Measurements from ENCODE around the gene ZP1. TPM values are rescaled to one million over a fixed set of nuclear protein-coding genes. Genes with fewer than 3 reads are reported as not detected.

Gene ZP1
- total and polyA plus RNA-seq, 5 donors: 0.16 TPM; not detected in 4

DNA sequence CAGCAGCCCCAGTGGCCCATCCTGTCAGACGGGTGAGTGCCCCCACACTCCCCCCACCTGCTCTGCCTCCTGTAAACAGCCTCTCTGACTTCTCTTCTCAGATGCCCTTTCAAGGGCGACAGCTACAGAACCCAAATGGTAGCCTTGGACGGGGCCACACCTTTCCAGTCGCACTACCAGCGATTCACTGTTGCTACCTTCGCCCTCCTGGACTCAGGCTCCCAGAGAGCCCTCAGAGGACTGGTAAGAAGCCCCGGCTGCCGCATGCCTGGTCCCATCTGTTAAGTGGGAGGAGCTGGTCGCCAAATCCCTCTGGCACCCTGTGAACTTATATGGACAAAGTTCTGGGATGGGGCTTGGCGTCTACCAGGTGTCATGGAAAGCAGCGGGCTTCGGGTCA is 6.2 kb downstream of the ZP1 start:
- H3K9me3 ChIP-seq (ENCODE audit: control insufficient read depth, low read length): no peaks in the 10 kb centered on the region
- H3K27me3 ChIP-seq (ENCODE audit: control insufficient read depth, insufficient read depth): no peaks in the 10 kb centered on the region
- H3K27ac ChIP-seq (ENCODE audit: low read length): no peak overlapping the region
- no peak overlapping the region for H3K4me3 ChIP-seq (ENCODE audit: low read length)
- DNase-seq (peak in 1 of 3 donors; percentile 28), ATAC-seq (no peak)
- 91% methylated on average over 12 of the region's 12 CpGs for WGBS
- peaks cover 13% of the 10 kb centered on the region for H3K4me1 ChIP-seq (ENCODE audit: control insufficient read depth, insufficient read depth, low read length)
- intact Hi-C loops (cut with DNase I): no loop called here

DNA sequence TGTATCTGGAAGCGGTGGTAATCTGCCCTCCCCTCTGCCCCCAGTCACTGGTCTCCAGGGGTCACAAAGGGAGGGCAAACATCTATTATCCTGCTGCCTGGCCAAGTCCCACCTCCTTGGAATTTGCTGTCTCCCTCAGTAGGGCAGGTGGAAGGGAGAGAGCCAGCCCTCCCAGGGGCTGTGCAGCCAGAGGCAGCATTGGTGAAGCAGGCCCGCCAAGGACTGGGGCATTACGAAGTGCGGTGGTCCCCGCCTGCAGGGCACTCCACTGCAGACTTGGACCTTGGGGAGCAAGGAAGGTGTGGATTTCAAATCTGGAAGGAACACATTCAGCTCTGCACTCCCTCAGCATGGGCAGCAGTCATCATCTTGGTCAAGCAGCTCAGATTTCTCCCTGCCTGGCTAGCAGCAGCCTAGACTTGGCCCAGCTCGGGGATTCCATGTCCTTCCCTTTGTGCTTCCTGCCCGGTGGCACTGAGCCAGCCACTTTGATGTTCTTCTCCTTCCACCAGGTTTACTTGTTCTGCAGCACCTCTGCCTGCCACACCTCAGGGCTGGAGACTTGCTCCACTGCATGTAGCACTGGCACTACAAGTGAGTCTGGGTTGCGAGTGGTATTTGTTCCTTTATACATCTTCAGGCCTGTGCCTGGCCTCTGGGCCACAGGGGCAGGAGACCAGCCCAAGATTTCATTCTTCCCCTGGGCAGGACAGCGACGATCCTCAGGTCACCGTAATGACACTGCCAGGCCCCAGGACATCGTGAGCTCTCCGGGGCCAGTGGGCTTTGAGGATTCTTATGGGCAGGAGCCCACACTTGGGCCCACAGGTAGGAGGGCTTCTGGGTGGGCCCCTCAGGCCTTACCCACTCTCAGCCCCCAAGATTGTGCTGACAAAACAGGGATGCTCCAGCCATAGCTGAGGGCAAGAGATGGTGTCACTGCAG is 7.4 kb downstream of the ZP1 start:
- peaks cover 13% of the 10 kb centered on the region for H3K4me1 ChIP-seq (ENCODE audit: control insufficient read depth, insufficient read depth, low read length)
- intact Hi-C loops (cut with DNase I): no loop called here
- H3K27ac ChIP-seq (ENCODE audit: low read length): no peak overlapping the region
- no peak overlapping the region for H3K4me3 ChIP-seq (ENCODE audit: low read length)
- WGBS: 93% methylated on average over 13 of the region's 13 CpGs
- peak in 1 of 3 donors; percentile 37 for DNase-seq
- no peaks in the 10 kb centered on the region for H3K9me3 ChIP-seq (ENCODE audit: control insufficient read depth, low read length)
- H3K27me3 ChIP-seq (ENCODE audit: control insufficient read depth, insufficient read depth): no peaks in the 10 kb centered on the region
- no peak for ATAC-seq

DNA sequence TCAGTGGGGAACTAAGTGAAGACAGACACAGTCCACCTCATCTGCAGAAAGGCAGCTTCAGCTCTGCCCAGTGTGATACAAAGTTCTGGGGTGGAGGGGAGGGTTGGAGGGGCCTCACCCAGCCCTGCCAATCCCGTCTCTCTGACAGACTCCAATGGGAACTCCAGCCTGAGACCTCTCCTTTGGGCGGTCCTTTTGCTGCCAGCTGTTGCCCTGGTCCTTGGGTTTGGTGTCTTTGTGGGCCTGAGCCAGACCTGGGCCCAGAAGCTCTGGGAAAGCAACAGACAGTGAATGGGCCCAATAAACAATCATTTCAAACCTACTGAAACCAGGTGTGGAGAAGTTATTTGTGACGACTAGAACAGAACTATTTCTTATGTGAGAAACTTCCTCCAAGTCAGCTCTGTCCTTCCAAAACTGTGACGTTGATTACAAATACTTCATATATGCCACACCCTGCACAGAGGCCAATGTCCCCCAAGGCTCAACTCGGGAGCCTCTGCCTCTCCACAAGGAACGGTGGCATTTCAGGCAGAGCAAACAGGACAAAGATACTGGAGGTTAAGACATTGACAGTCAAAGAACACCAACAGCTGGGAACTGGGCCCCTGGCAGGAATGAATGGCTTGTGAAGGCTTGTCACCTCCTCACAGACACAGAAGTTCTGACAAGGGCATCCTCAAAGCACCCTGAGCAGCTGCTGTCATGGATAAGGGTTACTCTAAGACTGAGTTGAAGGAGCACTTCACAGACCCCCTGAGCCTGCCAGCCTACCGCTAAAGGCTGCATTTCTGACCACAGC is 8.2 kb downstream of the ZP1 start:
- DNase-seq (peak in 1 of 3 donors; percentile 10), ATAC-seq (no peak)
- H3K27me3 ChIP-seq (ENCODE audit: control insufficient read depth, insufficient read depth): no peaks in the 10 kb centered on the region
- intact Hi-C loops (cut with DNase I): no loop called here
- H3K4me3 ChIP-seq (ENCODE audit: low read length): no peak overlapping the region
- 75% methylated on average over 7 of the region's 7 CpGs for WGBS
- H3K4me1 ChIP-seq (ENCODE audit: control insufficient read depth, insufficient read depth, low read length): peaks cover 13% of the 10 kb centered on the region
- no peak overlapping the region for H3K27ac ChIP-seq (ENCODE audit: low read length)
- H3K9me3 ChIP-seq (ENCODE audit: control insufficient read depth, low read length): no peaks in the 10 kb centered on the region

DNA sequence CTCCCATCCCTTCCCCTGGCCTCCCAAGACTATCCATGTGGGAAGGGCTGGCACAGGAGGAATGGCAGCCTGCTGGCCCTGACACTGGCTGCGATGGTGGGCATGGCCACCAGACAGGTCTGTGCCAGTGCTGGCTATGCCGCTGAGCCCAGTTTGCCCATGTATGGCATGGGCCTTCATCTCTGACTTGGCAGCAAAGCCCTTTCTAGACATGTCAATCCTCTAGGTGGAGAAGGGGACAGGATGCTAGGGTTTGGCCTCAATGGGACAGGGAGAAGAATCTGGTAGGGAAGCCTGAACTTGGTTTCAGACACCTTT is 8.8 kb downstream of the ZP1 start:
- ATAC-seq: no peak
- intact Hi-C loops (cut with DNase I): no loop called here
- no peaks in the 10 kb centered on the region for H3K9me3 ChIP-seq (ENCODE audit: control insufficient read depth, low read length)
- peak in 1 of 3 donors; percentile 10 for DNase-seq
- H3K27ac ChIP-seq (ENCODE audit: low read length): no peak overlapping the region
- H3K27me3 ChIP-seq (ENCODE audit: control insufficient read depth, insufficient read depth): no peaks in the 10 kb centered on the region
- WGBS: 100% methylated on average over 2 of the region's 2 CpGs
- peaks cover 8% of the 10 kb centered on the region for H3K4me1 ChIP-seq (ENCODE audit: control insufficient read depth, insufficient read depth, low read length)
- H3K4me3 ChIP-seq (ENCODE audit: low read length): no peak overlapping the region

DNA sequence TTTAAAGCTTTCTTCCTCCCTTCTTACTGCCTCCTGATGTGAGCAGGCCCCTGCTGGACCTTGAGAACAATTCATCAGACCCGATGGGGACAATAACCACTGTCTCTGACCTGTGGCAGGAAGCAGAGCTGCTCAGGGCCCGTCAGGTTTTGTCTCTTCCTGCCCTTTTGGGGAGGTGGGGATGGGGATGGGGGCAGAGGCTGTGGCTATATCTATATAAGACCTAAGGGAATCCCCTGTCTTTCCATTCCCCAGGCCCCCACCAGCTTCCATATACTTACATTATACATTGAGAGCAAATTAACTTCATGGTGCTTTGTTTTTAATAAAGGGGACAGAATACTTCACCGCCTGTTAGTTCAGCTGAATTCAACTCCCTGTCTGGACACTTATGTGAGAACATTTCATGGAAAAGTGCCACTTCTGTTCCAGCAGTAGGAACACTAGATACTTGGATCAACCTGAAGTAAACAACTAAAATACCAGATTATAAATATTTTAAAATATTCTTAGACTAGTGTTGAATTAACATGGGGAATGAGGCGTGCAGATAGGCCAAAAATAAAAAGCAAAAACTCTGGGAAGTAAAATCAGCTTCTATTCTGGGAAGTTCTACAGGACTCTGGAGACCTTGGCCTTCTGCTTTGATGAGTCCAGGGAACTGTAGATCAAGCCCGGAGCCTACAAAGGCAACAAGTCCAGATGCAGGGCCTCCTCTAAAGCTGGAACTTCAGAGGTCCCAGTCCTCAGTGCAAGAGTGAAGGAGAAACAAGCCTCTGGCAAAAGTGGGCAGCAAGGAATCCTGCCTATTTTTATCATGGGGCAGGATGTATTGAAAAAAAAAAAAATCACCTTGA is 11.1 kb downstream of the ZP1 start:
- H3K27ac ChIP-seq (ENCODE audit: low read length): no peak overlapping the region
- peak in 1 of 2 donors; percentile 66 for ATAC-seq
- H3K9me3 ChIP-seq (ENCODE audit: control insufficient read depth, low read length): no peaks in the 10 kb centered on the region
- H3K27me3 ChIP-seq (ENCODE audit: control insufficient read depth, insufficient read depth): no peaks in the 10 kb centered on the region
- 51% methylated on average over 5 of the region's 5 CpGs for WGBS
- DNase-seq: peak in 1 of 3 donors; percentile 13
- intact Hi-C loops (cut with DNase I): no loop called here
- no peak overlapping the region for H3K4me3 ChIP-seq (ENCODE audit: low read length)
- H3K4me1 ChIP-seq (ENCODE audit: control insufficient read depth, insufficient read depth, low read length): no peaks in the 10 kb centered on the region

DNA sequence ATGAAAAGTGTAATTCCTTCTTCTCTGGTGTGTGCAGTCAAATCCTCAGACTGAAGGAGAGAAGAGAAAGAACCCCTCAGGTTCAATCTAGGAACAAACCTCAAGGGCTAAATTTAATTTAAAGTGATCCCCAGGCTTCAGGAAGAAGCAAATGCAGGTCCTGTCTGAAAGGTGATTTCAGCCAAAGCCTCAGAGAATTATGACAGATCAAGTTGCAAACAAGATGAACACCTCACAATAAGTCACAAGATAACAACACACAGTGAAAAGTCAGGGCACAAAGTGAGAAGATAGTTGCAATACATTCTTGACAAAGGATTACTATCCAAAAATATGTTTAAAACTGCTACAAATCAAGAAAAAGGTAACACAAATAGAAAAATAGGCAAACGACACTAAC is 11.8 kb downstream of the ZP1 start:
- Histone ChIP-seq H3K9me3 (ENCODE audit: control insufficient read depth, low read length) (no peaks in the 10 kb centered on the region), H3K27ac (ENCODE audit: low read length) (no peak overlapping the region), H3K27me3 (ENCODE audit: control insufficient read depth, insufficient read depth) (no peaks in the 10 kb centered on the region), H3K4me3 (ENCODE audit: low read length) (no peak overlapping the region), H3K4me1 (ENCODE audit: control insufficient read depth, insufficient read depth, low read length) (no peaks in the 10 kb centered on the region)
- DNase-seq (no peak), ATAC-seq (no peak)
- whole genome bisulfite sequencing: 81% methylated on average over 1 of the region's 1 CpG
- intact Hi-C loops (cut with DNase I): no loop called here

DNA sequence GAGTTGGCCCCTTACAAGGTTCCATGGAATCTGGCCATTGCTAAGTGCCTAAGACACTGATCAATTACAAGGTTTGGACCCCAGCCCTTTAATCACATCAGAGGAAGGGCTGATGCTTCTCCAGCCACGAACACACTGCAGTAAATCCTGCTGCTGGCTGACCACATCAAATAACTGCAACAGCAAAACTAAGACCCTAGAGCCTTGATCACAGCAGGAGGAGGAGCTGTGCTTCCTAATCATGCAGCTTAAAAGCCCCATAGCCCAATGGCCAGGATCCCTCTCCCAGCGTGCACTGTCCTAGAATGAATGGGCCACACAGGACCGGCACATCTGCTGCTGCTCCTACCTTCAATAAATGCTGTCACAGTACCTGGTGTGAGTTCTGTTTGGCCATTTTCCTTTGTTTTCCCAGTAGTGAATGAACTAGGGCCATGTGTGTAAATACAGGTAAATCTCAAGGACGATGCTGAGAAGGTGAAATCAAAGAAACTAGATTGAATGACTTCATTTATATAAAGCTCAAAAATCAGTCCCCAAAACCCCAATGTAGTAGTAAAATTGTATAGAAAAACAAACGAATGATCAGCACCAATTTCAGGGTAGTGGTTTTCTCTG is 12.7 kb downstream of the ZP1 start:
- WGBS: 91% methylated on average over 5 of the region's 5 CpGs
- no peak overlapping the region for H3K27ac ChIP-seq (ENCODE audit: low read length)
- intact Hi-C loops (cut with DNase I): no loop called here

DNA sequence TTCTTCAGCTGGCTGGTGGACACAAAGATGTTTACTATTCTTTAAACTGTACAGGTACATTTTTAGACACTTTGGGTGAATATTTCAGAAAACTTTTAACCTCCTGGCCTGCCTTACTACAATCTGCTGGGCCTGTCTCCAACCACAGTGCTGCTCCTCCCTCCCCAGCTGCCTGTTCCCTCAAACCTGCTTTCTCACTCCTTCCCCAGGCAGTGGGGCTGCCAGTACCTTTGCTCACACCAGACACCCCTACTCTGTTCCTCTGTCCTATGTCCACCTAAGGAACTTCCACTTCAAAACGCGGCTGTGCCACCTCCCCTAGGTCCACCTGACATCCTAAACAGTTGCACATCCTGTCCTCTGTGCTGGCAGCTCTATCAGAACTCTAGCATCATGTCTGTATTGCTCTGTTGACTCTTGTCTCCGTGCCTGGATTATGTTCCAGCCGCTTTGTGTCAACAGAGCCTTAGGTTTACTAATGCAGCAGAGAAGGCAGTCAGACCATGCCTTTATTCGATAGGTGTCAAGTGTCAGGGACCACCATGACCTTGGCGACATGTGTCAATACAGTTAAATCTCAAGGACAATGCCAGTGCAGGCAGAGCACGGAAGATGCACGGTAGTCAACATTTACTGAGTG is 13.4 kb downstream of the ZP1 start:
- intact Hi-C loops (cut with DNase I): no loop called here
- Histone ChIP-seq H3K27me3 (ENCODE audit: control insufficient read depth, insufficient read depth) (no peaks in the 10 kb centered on the region), H3K9me3 (ENCODE audit: control insufficient read depth, low read length) (no peaks in the 10 kb centered on the region), H3K4me1 (ENCODE audit: control insufficient read depth, insufficient read depth, low read length) (no peaks in the 10 kb centered on the region), H3K27ac (ENCODE audit: low read length) (no peak overlapping the region), H3K4me3 (ENCODE audit: low read length) (no peak overlapping the region)
- WGBS: 82% methylated on average over 8 of the region's 8 CpGs
- peak in 1 of 3 donors; percentile 1 for DNase-seq
- ATAC-seq: no peak

More for the DNA sequence above, 12.7 kb downstream of the ZP1 start:
- ATAC-seq (no peak), DNase-seq (peak in 1 of 3 donors; percentile 1)
- H3K4me3 ChIP-seq (ENCODE audit: low read length): no peak overlapping the region
- no peaks in the 10 kb centered on the region for H3K9me3 ChIP-seq (ENCODE audit: control insufficient read depth, low read length)
- no peaks in the 10 kb centered on the region for H3K4me1 ChIP-seq (ENCODE audit: control insufficient read depth, insufficient read depth, low read length)
- no peaks in the 10 kb centered on the region for H3K27me3 ChIP-seq (ENCODE audit: control insufficient read depth, insufficient read depth)

DNA sequence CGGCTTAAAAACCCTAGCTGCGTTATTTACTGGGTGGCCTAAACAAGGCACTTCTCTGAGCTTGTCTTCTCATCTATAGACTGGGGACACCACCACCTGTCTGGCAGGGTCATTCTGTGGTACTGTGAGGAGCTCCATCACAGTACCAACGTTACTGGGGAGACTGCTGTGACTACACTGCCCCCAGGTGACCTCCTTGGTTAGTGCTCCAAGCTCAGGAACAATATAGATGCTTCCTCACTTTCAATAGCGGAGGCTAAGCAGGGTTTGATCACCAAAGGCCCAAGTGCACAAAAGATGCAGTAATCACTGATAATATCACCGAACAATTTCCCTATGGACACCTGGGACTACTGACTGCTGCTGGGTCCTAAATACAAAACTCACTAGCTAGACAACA is 20.2 kb downstream of the ZP1 start:
- Histone ChIP-seq H3K27ac (ENCODE audit: low read length) (no peak overlapping the region), H3K9me3 (ENCODE audit: control insufficient read depth, low read length) (no peaks in the 10 kb centered on the region), H3K4me3 (ENCODE audit: low read length) (no peak overlapping the region), H3K4me1 (ENCODE audit: control insufficient read depth, insufficient read depth, low read length) (peaks cover 6% of the 10 kb centered on the region), H3K27me3 (ENCODE audit: control insufficient read depth, insufficient read depth) (no peaks in the 10 kb centered on the region)
- ATAC-seq (peak; percentile 72 to 73), DNase-seq (peak in 1 of 3 donors; percentile 55)
- intact Hi-C loops (cut with DNase I): loop anchor here in 1 of 4 donors (5.0 kb wide), 1 partner anchor 55 kb away; no protein-coding TSS in a partner anchor
- 62% methylated on average over 5 of the region's 5 CpGs for WGBS

DNA sequence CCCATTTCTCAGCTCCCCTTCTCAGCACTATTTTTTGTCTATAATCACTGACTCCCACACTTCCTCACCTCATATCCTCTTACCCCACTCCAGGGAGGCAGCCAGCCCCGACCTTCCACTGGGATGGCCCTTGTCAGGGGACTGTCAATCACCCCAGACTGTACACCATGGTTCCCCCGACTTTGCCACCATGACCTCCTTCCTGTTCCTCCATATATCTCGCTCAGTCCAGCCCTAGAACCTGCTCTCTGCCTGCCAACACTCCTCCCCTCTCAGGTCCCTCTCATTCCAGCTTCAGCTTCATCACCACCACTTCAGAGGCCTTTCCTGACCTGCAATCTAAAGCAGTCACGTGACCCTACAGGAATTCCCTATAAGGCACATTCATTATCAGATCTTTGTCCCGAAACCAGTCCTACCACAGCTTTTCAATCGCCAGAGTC is 22.5 kb downstream of the ZP1 start:
- no peak for DNase-seq
- Histone ChIP-seq H3K4me1 (ENCODE audit: control insufficient read depth, insufficient read depth, low read length) (peaks cover 6% of the 10 kb centered on the region), H3K9me3 (ENCODE audit: control insufficient read depth, low read length) (no peaks in the 10 kb centered on the region), H3K27ac (ENCODE audit: low read length) (no peak overlapping the region), H3K27me3 (ENCODE audit: control insufficient read depth, insufficient read depth) (no peaks in the 10 kb centered on the region), H3K4me3 (ENCODE audit: low read length) (no peak overlapping the region)
- WGBS: 60% methylated on average over 6 of the region's 6 CpGs
- intact Hi-C loops (cut with DNase I): loop anchor here in 1 of 4 donors (5.0 kb wide), 1 partner anchor 58 kb away; no protein-coding TSS in a partner anchor
- peak in 1 of 2 donors; percentile 15 for ATAC-seq
